ENCODE data around the gene CT45A1.
A peak's percentile ranks its signal among the peaks of the same experiment; 100 is the strongest.
"Not testable (repeated sequence)": the region's sequence is repeated elsewhere in the genome, so short reads cannot be mapped to it uniquely, and the experiment has no call there.

The CT45A1 gene

GRCh38 chrX:135713795-135714194 lies 356 bp downstream of the CT45A1 start:
- no peak for DNase-seq (ENCODE audit: low read depth)
- H3K4me3 ChIP-seq (ENCODE audit: control insufficient read depth, low read depth, low read length), result no peak overlapping the region
- TF ChIP-seq, protein P1, sequence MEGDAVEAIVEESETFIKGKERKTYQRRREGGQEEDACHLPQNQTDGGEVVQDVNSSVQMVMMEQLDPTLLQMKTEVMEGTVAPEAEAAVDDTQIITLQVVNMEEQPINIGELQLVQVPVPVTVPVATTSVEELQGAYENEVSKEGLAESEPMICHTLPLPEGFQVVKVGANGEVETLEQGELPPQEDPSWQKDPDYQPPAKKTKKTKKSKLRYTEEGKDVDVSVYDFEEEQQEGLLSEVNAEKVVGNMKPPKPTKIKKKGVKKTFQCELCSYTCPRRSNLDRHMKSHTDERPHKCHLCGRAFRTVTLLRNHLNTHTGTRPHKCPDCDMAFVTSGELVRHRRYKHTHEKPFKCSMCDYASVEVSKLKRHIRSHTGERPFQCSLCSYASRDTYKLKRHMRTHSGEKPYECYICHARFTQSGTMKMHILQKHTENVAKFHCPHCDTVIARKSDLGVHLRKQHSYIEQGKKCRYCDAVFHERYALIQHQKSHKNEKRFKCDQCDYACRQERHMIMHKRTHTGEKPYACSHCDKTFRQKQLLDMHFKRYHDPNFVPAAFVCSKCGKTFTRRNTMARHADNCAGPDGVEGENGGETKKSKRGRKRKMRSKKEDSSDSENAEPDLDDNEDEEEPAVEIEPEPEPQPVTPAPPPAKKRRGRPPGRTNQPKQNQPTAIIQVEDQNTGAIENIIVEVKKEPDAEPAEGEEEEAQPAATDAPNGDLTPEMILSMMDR (IDR thresholded peaks at IDR 0.05; ENCODE audit: control insufficient read depth, insufficient read depth, low read depth, low read length, missing control alignments), result no peak

- DNase-seq (ENCODE audit: low read depth); H3K4me3 ChIP-seq (ENCODE audit: control insufficient read depth, low read depth, low read length): not testable (repeated sequence)
Measured at GRCh38 chrX:135734666-135735065, 21.2 kb downstream of the CT45A1 start.

DNA sequence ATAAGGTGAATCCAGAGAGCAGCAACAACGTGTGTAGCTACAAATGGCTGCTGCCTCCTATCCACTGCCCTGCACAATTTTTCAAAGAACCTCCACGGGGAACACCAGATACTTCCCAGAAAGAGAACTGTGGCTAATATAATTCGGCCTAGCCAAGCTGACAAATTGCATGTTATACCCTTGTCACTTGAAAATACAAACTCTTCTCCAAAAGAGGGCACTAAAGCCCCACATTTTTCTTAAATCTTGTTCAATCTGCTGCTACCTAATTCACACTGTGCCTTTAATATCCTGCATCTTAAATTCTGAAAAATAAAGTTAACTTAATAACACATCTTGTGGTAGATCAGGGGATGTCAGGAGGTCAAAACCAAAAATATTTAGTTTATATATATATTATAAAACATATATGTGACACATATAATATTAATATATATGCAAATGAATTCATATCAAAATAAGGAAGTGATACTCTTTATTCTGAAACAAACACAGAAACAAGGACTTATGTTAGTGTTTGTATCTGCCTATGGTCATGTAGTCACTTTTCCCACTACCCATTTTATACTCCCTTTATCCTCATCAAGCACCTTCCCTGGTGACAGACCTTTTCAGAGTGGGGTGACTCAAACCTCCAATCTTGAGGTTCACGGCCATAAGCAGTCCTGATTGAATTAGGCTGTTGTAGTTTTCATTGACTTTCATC lies 24.1 kb downstream of the CT45A1 start:
- no peak for DNase-seq (ENCODE audit: low read depth)
- TF ChIP-seq, protein P1 (IDR thresholded peaks at IDR 0.05; ENCODE audit: control insufficient read depth, insufficient read depth, low read depth, low read length, missing control alignments), result no peak

DNA sequence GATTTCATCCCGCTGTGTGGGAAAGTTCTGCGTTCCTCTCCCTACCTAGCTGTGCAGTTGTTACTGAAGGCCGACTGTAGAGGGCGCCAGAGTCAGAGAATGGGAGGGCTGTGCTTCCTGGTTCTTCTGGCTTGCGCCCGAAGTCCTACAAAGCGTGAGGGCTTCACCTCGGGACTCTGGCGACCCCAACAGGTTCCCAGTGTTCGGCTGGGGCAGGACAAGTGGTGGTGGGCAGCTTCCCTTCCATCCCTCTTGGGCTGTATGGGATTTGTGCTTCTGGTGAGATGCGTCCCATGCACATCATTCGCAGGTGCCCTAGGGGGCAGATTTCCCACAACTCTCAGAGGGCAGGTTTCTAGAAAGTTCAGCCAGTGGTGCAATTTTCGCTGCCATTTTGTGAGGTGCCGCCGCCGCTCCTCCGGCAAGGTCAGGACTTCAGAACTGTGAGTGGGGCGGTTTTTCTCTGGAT lies 27.3 kb downstream of the CT45A1 start:
- no peak for DNase-seq (ENCODE audit: low read depth)
- H3K4me3 ChIP-seq (ENCODE audit: control insufficient read depth, low read depth, low read length), result no peak overlapping the region
- TF ChIP-seq, protein P1 (IDR thresholded peaks at IDR 0.05; ENCODE audit: control insufficient read depth, insufficient read depth, low read depth, low read length, missing control alignments), result peak; percentile 63

More for the DNA sequence above, 24.1 kb downstream of the CT45A1 start:
- no peak overlapping the region for H3K4me3 ChIP-seq (ENCODE audit: control insufficient read depth, low read depth, low read length)

DNA sequence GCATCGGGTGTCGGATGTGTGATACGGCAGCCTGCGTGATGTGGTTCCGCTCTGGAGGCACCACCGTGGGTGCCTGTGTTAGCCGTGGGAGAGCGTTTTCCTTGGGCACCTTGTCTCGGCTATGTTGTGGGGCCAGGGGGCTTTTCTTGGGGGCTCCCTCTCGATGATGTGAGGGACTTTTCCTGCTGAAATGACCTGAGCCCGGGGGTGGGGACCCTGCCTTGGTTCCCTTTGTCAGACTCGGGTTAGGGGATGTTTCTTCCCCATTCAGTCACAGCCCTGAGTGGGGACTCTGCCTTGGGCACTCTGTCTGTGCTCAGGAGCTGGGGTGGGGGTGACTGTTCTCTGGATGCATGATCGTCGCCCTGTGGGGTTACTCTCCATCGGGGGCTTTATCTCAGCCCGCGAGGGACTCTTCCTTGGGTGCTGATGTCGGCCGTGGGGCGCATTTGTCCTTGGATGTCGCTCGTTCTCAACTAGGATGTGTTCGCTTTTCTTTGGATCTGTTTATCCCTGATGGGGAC lies 27.8 kb downstream of the CT45A1 start:
- no peak overlapping the region for H3K4me3 ChIP-seq (ENCODE audit: control insufficient read depth, low read depth, low read length)
- TF ChIP-seq, protein P1 (IDR thresholded peaks at IDR 0.05; ENCODE audit: control insufficient read depth, insufficient read depth, low read depth, low read length, missing control alignments), result no peak
- DNase-seq (ENCODE audit: low read depth), result no peak

DNA sequence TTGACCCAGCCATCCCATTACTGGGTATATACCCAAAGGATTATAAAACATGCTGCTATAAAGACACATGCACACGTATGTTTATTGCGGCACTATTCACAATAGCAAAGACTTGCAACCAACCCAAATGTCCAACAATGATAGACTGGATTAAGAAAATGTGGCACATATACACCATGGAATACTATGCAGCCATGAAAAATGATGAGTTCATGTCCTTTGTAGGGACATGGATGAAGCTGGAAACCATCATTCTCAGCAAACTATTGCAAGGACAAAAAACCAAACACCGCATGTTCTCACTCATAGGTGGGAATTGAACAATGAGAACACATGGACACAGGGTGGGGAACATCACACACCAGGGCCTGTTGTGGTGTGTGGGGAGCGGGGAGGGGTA lies 31.3 kb downstream of the CT45A1 start:
- H3K4me3 ChIP-seq (ENCODE audit: control insufficient read depth, low read depth, low read length); DNase-seq (ENCODE audit: low read depth): not testable (repeated sequence)

DNA sequence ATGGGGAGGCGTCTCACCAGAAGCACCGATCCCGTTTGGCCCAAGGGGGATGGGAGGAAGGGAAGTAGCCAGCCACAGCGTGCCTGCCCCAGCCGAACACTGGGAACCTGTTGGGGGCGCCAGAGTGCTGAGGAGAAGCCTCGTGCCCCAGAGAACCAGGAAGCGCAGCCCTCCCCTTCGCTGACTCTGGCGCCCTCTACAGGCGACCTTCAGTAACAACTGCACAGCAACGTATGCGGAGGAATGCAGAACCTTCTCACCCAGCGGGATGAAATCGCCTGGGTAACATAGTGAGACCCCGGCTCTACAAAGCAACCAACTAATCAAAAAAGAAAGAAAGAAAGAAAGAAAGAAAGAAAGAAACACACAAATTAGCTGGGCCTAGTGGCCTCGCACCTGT lies 54.7 kb downstream of the CT45A1 start, which contains the start of gene CT45A3:
Gene CT45A3 (minus strand): TSS at position 101 of the 400 bp plus-strand sequence. CDS start 3,747 bp downstream, outside the sequence.
- not testable (repeated sequence) for DNase-seq (ENCODE audit: low read depth); H3K4me3 ChIP-seq (ENCODE audit: control insufficient read depth, low read depth, low read length)
